Upper lobe of right lung (tissue), 1 donor: Measurements from ENCODE around the gene GRHL1. TPM values are rescaled to one million over a fixed set of nuclear protein-coding genes. Genes with fewer than 3 reads are reported as not detected.

Source experiments
- ATAC-seq: fragments of 200-7000 bp; cut with Tn5 transposase; one replicate; pipeline ENCODE4 v1.9.1; 2020; ENCODE audit warnings: mild to moderate bottlenecking, moderate library complexity
- DNase-seq: peaks from one replicate; pipeline ENCODE4 v3.0.0-alpha.2; 2020
- H3K27ac ChIP-seq: fragments of 200-600 bp; one replicate; pipeline ENCODE4 v1.8.0; 2022
- H3K27me3 ChIP-seq: fragments of 200-600 bp; one replicate; pipeline ENCODE4 v1.8.0; 2022; ENCODE audit warnings: mild to moderate bottlenecking
- H3K36me3 ChIP-seq: fragments of 200-600 bp; one replicate; pipeline ENCODE4 v1.8.0; 2022
- H3K4me1 ChIP-seq: fragments of 200-600 bp; one replicate; pipeline ENCODE4 v1.8.0; 2022
- H3K4me3 ChIP-seq: fragments of 200-600 bp; one replicate; pipeline ENCODE4 v1.8.0; 2022; ENCODE audit warnings: mild to moderate bottlenecking
- H3K9me3 ChIP-seq: fragments of 200-600 bp; one replicate; pipeline ENCODE4 v1.8.0; 2022
- intact Hi-C: fragments of 100-400 bp; cut with DNase I; formaldehyde crosslinking; loops from one replicate; pipeline ENCODE4 v1.11.0; 2022
- total RNA-seq: library from RNA; stranded (reverse); fragmentation: NEBNext Ultra II Directional; extraction: Animal tissue kit (Norgen Biotek cat#: 25700); gene quantifications from one replicate; pipeline ENCODE4 v1.2.1, GENCODE V29; 2021
- TF ChIP-seq, protein P1 (sequence below): fragments of 200-600 bp; IDR thresholded peaks from one replicate; pipeline ENCODE4 v1.8.0; 2022; ENCODE audit warnings: antibody characterized with exemption
- donor health status: DM: no; HTN: yes; CAD: no; lungs with severe emphysema.

The GRHL1 gene
- total RNA-seq, 1 donor from 2014 or later: 2.7 TPM

DNA sequence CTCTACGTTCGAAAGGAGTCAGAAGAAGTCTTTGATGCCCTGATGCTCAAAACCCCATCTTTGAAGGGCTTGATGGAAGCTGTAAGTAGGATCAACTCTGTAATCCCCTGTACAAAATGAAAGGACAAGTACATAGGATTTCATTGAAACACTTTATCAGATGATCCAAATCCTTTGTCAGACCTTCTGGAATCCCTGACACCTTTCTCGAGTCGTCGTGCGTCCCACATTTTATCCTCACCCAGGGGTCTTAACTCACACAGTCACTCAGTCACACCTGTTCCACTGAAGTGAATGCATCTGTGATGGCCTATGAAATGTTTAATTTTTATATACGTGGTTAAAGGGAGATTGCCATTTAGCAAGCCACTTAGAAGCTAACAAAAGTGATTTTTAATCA is 44.8 kb downstream of the GRHL1 start:
- intact Hi-C loops: no loop called here
- Histone ChIP-seq H3K4me3 (no peak overlapping the region), H3K9me3 (no peaks in the 10 kb centered on the region), H3K27ac (no peak overlapping the region), H3K36me3 (no peaks in the 10 kb centered on the region), H3K27me3 (no peaks in the 10 kb centered on the region), H3K4me1 (peaks cover 18% of the 10 kb centered on the region)
- TF ChIP-seq, protein P1, sequence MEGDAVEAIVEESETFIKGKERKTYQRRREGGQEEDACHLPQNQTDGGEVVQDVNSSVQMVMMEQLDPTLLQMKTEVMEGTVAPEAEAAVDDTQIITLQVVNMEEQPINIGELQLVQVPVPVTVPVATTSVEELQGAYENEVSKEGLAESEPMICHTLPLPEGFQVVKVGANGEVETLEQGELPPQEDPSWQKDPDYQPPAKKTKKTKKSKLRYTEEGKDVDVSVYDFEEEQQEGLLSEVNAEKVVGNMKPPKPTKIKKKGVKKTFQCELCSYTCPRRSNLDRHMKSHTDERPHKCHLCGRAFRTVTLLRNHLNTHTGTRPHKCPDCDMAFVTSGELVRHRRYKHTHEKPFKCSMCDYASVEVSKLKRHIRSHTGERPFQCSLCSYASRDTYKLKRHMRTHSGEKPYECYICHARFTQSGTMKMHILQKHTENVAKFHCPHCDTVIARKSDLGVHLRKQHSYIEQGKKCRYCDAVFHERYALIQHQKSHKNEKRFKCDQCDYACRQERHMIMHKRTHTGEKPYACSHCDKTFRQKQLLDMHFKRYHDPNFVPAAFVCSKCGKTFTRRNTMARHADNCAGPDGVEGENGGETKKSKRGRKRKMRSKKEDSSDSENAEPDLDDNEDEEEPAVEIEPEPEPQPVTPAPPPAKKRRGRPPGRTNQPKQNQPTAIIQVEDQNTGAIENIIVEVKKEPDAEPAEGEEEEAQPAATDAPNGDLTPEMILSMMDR: no peak
- ATAC-seq (no peak), DNase-seq (no peak)

DNA sequence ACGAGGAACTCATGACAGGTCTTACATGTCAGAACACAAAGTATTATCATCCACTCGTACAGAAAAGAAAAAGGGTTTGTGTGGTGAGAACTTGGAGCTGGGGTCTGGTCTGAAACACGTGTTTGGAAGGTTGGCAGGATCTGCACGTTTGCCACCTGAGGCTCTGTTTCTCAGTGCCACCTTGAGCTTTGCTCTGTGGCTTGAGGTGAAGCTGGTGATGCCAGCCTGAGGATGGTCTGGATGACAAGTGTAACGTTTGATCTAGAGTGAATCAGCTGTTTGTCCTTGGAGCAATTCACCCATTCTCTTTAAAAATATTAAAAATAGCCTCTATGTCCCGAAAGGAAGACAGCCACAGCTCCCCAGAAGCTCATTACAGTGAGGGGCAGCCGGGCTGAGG is 46.4 kb downstream of the GRHL1 start:
- intact Hi-C loops: no loop called here
- no peaks in the 10 kb centered on the region for H3K36me3 ChIP-seq
- no peaks in the 10 kb centered on the region for H3K9me3 ChIP-seq
- ATAC-seq (no peak), DNase-seq (no peak)
- peaks cover 2% of the 10 kb centered on the region for H3K4me1 ChIP-seq
- no peak overlapping the region for H3K27ac ChIP-seq
- TF ChIP-seq, protein P1: no peak
- no peaks in the 10 kb centered on the region for H3K27me3 ChIP-seq
- no peak overlapping the region for H3K4me3 ChIP-seq

DNA sequence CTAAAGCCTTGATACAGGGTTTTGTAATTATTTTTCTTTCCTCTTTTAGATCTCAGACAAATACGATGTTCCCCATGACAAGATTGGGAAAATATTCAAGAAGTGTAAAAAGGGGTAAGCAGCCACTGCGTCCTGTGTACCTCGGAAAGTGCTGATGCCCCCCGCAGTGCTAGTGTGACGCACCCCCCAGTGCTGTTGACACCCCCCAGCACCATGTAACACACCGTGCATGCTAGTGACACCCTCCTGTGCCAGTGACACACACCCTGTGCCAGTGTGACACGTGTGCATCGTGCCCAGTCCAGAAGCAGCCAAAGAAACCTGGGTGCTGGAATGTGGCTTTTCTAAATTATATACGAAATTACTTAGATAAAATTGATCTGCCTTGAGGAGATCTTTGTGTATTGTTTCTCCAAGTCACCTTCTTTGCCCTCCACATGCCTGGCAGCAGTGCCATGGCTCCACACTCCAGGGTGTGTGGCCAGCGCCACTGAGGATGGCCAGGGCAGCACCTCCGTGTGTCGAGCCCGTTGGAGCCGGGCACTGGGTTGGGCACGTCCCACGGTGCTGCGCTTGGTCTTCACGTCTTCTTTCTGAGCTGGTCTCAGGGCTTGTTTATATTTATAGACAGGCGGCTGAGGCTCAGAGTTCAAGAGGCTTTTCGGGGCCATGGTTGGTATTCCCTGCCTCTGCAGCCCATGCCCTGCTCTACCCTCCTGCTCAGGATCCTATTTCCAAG is 47.6 kb downstream of the GRHL1 start:
- no peak overlapping the region for H3K4me3 ChIP-seq
- ATAC-seq (no peak), DNase-seq (no peak)
- no peaks in the 10 kb centered on the region for H3K9me3 ChIP-seq
- H3K4me1 ChIP-seq: no peaks in the 10 kb centered on the region
- TF ChIP-seq, protein P1: no peak
- no peaks in the 10 kb centered on the region for H3K27me3 ChIP-seq
- intact Hi-C loops: no loop called here
- no peaks in the 10 kb centered on the region for H3K36me3 ChIP-seq
- no peak overlapping the region for H3K27ac ChIP-seq

DNA sequence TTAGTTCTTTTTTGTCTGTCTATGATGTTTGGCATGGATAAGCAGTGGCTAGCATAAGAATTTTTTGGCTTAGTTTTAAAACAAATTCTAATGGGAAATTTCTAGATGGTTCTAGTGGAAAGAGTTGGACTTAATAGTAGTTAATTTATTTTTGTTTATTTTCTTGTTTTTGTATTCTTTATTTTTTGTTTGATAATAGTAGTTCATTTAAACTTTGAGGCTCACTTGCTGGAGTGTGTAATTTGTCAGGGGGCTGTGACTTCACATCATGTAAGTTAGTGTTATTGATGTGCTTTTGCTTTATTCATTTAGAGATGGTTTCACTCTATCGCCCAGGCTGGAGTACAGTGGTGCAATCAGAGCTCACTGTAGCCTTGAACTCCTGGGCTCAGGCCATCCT is 48.2 kb downstream of the GRHL1 start:
- intact Hi-C loops: no loop called here
- Histone ChIP-seq H3K9me3 (no peaks in the 10 kb centered on the region), H3K36me3 (no peaks in the 10 kb centered on the region), H3K27ac (no peak overlapping the region), H3K4me1 (no peaks in the 10 kb centered on the region), H3K4me3 (no peak overlapping the region), H3K27me3 (no peaks in the 10 kb centered on the region)
- TF ChIP-seq, protein P1: no peak
- DNase-seq (no peak), ATAC-seq (no peak)

DNA sequence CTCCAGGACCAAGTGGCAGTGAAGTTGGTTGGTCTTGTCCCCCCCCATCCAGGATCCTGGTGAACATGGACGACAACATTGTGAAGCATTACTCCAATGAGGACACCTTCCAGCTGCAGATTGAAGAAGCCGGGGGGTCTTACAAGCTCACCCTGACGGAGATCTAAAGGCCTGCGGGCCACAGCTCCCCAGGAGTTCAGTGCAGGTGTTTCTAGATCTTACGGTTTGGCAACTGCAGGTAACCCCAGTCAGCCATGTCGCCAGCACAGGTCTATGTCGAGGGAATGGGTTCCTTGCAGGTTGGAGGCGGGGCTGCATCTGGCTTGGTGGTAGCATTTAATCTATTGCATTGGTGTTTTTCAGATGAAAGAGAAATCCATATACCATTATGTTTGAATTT is 49.0 kb downstream of the GRHL1 start:
- no peak overlapping the region for H3K4me3 ChIP-seq
- DNase-seq (no peak), ATAC-seq (no peak)
- intact Hi-C loops: no loop called here
- TF ChIP-seq, protein P1: no peak
- no peaks in the 10 kb centered on the region for H3K9me3 ChIP-seq
- no peaks in the 10 kb centered on the region for H3K27me3 ChIP-seq
- no peak overlapping the region for H3K27ac ChIP-seq
- no peaks in the 10 kb centered on the region for H3K4me1 ChIP-seq
- no peaks in the 10 kb centered on the region for H3K36me3 ChIP-seq

DNA sequence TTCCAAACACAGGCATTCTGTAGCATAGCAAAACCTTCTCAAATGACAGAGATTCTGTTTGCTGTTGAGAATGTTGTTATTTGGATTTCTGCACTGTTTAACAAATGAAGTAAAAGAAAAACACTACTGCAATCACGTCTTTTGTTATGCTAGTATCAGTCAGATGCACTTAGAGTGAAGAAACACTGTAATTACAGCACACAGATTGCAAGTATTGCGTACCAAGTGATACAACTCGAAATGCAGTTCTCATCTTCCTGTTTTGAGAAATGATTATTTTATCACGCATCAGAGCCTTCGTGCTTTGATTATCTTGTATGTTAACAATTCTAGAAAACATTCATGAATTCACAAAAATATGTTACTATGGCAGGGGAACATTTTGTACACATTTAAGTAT is 50.1 kb downstream of the GRHL1 start:
- Histone ChIP-seq H3K27ac (no peak overlapping the region), H3K9me3 (no peaks in the 10 kb centered on the region), H3K27me3 (no peaks in the 10 kb centered on the region), H3K4me1 (no peaks in the 10 kb centered on the region), H3K36me3 (no peaks in the 10 kb centered on the region), H3K4me3 (no peak overlapping the region)
- TF ChIP-seq, protein P1: no peak
- DNase-seq: no peak
- intact Hi-C loops: no loop called here
- peak; percentile 28 for ATAC-seq
